ENCODE measurements around the gene MEST. TPM values are rescaled to one million over a fixed set of nuclear protein-coding genes. Genes with fewer than 3 reads are reported as not detected.
"Not testable (repeated sequence)": the region's sequence is repeated elsewhere in the genome, so short reads cannot be mapped to it uniquely, and the experiment has no call there.

The MEST gene
- total RNA-seq, 1 experiment from 2014 or later = 44.4 TPM

DNA sequence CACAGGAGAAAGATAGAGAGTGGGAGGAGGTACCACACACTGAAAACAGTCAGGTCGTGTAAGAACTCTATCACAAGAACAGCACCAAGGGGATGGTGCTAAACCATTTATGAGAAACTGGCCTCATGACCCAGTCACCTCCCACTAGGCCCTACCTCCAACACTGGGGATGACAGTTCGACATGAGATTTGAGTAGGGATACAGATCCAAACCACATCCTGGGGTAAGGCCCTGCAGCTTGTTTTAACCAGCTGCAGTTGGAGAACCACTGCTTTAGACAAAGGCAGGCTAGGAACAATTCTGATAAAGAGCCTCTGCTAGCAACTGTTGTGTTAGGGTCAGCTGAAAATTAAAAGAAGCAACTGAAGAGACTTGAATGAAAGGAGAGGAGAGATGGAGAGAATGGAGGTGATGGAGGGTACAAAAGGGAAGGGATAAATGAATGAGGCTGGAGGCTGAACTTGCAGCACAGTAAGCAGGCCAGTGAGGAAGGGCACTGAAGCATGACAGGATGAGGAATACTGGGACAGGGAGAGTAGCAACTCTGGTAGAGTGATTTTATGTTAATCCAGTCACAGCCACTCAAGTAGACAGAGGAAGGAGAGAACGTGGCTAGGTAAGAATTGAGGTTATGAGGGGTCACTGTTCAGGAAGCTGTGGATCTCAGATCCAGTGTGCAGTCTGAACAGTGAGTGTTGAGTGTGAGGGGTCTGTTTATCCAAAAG is 23.6 kb downstream of the MEST start:
- CTCF ChIA-PET = no interaction called here
- ATAC-seq (no peak), DNase-seq (ENCODE audit: low read depth, low spot score) (no peak)
- in situ Hi-C loops (cut with HindIII; ENCODE audit: low pct_unique_long_range_greater_than_20kb, low sequenced_read_pairs) (no loop called here), intact Hi-C loops (cut with micrococcal nuclease; ENCODE audit: unreplicated experiment) (no loop called here)
- no peak for TF ChIP-seq POLR2AphosphoS5 (IDR thresholded peaks at IDR 0.05; ENCODE audit: low read depth, low read length)
- Histone ChIP-seq H3K36me3 (ENCODE audit: control insufficient read depth, insufficient read depth, low read length) (no peaks in the 10 kb centered on the region), H3K27me3 (ENCODE audit: control insufficient read depth, insufficient read depth, low read length) (no peaks in the 10 kb centered on the region), H3K27ac (ENCODE audit: low read length) (no peak overlapping the region), H3K4me3 (ENCODE audit: low read depth in 2 of 2, low read length in 2 of 2) (no peak overlapping the region), H3K9me3 (ENCODE audit: control insufficient read depth, insufficient read depth, low read depth, low read length) (no peaks in the 10 kb centered on the region), H3K4me1 (ENCODE audit: control insufficient read depth, insufficient read depth, low read length) (no peaks in the 10 kb centered on the region)
- POLR2A ChIA-PET = no interaction called here
- BruUV-seq (replicated peaks) = no TSS peak

DNA sequence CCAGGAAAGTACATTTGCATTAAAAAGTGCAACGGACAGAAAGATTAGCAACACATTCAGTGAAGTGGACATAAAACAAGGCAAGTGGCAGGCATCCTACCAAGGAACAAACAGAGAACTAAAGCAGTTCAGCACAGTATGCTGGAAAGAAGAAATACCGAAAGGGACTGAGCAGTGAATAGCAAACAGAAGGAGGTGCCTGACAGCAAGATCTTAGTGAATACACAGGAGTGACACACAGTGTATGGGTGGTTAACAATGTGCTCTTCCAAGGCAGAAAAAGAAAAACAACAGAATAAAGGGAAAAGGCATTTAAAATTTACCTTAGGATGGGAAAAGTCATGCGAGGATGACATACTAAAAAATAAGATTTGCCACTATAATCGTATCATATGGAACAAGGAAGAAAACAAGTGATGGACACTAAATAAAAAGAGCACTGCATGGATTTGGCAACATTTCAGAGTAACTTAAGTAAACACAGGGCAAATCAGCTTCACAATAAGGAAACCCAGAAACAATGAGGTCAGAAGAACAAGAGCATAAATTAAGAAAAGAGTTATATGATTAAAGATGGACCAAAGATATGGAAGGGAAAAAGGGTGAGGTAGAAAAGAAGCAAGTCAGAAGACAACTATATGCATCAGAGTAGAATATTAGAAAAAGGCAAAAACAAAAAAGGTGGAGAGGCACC is 29.5 kb downstream of the MEST start:
- ATAC-seq (no peak), DNase-seq (ENCODE audit: low read depth, low spot score) (no peak)
- in situ Hi-C loops (cut with HindIII; ENCODE audit: low pct_unique_long_range_greater_than_20kb, low sequenced_read_pairs) = no loop called here
- Histone ChIP-seq H3K4me3 (ENCODE audit: low read depth in 2 of 2, low read length in 2 of 2) (no peak overlapping the region), H3K9me3 (ENCODE audit: control insufficient read depth, insufficient read depth, low read depth, low read length) (no peaks in the 10 kb centered on the region), H3K27ac (ENCODE audit: low read length) (no peak overlapping the region), H3K4me1 (ENCODE audit: control insufficient read depth, insufficient read depth, low read length) (no peaks in the 10 kb centered on the region), H3K27me3 (ENCODE audit: control insufficient read depth, insufficient read depth, low read length) (no peaks in the 10 kb centered on the region), H3K36me3 (ENCODE audit: control insufficient read depth, insufficient read depth, low read length) (no peaks in the 10 kb centered on the region)
- CTCF ChIA-PET = no interaction called here
- no TSS peak for BruUV-seq (replicated peaks)
- intact Hi-C loops (cut with micrococcal nuclease; ENCODE audit: unreplicated experiment) = no loop called here
- TF ChIP-seq POLR2AphosphoS5 (IDR thresholded peaks at IDR 0.05; ENCODE audit: low read depth, low read length) (no peak), SIN3A (IDR thresholded peaks at IDR 0.05; ENCODE audit: borderline replicate concordance, insufficient read depth, low read depth, low read length) (no peak), TCF7L2 (IDR thresholded peaks at IDR 0.05; ENCODE audit: low read depth, low read length) (no peak)
- TF ChIP-seq, protein P1, sequence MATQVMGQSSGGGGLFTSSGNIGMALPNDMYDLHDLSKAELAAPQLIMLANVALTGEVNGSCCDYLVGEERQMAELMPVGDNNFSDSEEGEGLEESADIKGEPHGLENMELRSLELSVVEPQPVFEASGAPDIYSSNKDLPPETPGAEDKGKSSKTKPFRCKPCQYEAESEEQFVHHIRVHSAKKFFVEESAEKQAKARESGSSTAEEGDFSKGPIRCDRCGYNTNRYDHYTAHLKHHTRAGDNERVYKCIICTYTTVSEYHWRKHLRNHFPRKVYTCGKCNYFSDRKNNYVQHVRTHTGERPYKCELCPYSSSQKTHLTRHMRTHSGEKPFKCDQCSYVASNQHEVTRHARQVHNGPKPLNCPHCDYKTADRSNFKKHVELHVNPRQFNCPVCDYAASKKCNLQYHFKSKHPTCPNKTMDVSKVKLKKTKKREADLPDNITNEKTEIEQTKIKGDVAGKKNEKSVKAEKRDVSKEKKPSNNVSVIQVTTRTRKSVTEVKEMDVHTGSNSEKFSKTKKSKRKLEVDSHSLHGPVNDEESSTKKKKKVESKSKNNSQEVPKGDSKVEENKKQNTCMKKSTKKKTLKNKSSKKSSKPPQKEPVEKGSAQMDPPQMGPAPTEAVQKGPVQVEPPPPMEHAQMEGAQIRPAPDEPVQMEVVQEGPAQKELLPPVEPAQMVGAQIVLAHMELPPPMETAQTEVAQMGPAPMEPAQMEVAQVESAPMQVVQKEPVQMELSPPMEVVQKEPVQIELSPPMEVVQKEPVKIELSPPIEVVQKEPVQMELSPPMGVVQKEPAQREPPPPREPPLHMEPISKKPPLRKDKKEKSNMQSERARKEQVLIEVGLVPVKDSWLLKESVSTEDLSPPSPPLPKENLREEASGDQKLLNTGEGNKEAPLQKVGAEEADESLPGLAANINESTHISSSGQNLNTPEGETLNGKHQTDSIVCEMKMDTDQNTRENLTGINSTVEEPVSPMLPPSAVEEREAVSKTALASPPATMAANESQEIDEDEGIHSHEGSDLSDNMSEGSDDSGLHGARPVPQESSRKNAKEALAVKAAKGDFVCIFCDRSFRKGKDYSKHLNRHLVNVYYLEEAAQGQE (IDR thresholded peaks at IDR 0.05; ENCODE audit: insufficient read depth in 1 of 2, low read depth in 2 of 2, low read length in 1 of 2) = no peak
- TF ChIP-seq, protein P2, sequence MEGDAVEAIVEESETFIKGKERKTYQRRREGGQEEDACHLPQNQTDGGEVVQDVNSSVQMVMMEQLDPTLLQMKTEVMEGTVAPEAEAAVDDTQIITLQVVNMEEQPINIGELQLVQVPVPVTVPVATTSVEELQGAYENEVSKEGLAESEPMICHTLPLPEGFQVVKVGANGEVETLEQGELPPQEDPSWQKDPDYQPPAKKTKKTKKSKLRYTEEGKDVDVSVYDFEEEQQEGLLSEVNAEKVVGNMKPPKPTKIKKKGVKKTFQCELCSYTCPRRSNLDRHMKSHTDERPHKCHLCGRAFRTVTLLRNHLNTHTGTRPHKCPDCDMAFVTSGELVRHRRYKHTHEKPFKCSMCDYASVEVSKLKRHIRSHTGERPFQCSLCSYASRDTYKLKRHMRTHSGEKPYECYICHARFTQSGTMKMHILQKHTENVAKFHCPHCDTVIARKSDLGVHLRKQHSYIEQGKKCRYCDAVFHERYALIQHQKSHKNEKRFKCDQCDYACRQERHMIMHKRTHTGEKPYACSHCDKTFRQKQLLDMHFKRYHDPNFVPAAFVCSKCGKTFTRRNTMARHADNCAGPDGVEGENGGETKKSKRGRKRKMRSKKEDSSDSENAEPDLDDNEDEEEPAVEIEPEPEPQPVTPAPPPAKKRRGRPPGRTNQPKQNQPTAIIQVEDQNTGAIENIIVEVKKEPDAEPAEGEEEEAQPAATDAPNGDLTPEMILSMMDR (IDR thresholded peaks at IDR 0.05) = no peak
- POLR2A ChIA-PET = no interaction called here

DNA sequence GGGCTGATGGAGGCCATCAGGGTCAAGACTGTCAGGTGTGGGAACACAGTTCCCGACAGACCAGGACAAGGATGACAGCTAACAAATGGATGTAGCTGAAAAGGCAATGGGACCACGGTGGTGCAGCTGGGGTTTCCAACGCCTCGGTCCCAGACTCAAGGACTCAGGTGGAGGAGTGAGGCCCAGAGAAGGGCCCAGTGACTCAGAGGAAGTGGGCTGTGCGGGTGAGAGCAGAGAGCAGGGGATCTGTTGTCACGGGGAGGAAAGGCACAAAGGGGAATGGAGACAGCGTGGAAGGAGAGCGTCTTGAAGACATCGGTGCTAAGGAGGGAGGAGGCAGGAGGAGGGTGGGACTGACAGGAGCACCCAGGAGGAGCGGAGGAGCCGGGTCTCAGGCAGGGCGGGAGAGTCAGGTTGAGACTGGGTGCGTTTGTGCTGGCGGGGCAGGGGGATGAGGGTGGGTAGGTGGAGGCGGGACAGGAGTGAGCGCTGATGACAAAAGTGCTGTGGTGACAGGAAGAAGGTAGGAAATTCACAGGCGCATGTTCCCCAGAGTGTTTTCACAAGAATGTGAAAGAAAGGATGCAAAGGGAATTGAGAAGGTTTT is 31.7 kb downstream of the MEST start:
- H3K27me3 ChIP-seq (ENCODE audit: control insufficient read depth, insufficient read depth, low read length); H3K27ac ChIP-seq (ENCODE audit: low read length); POLR2A ChIA-PET; ATAC-seq; BruUV-seq (replicated peaks); DNase-seq (ENCODE audit: low read depth, low spot score); in situ Hi-C loops (cut with HindIII; ENCODE audit: low pct_unique_long_range_greater_than_20kb, low sequenced_read_pairs); CTCF ChIA-PET; H3K9me3 ChIP-seq (ENCODE audit: control insufficient read depth, insufficient read depth, low read depth, low read length); H3K4me3 ChIP-seq (ENCODE audit: low read depth in 2 of 2, low read length in 2 of 2); H3K36me3 ChIP-seq (ENCODE audit: control insufficient read depth, insufficient read depth, low read length); H3K4me1 ChIP-seq (ENCODE audit: control insufficient read depth, insufficient read depth, low read length); intact Hi-C loops (cut with micrococcal nuclease; ENCODE audit: unreplicated experiment): not testable (repeated sequence)
